Adipocyte (in vitro differentiated cells): ENCODE results near the gene GLTP.

Experiments used
- DNase-seq: peaks from one replicate; pipeline ENCODE4 v3.0.0-alpha.2; 2015; ENCODE audit warnings: low read depth
- H3K27me3 ChIP-seq: replicated peaks from 2 replicates; pipeline ENCODE4 v1.7.0; 2013; ENCODE audit warnings: mild to moderate bottlenecking, low read length, moderate library complexity; ENCODE audit not compliant: control insufficient read depth, insufficient read depth
- H3K36me3 ChIP-seq: 2 replicates; pipeline ENCODE4 v1.7.0; 2013; ENCODE audit warnings: low read length, mild to moderate bottlenecking, moderate library complexity; ENCODE audit not compliant: control insufficient read depth, insufficient read depth, severe bottlenecking
- H3K4me1 ChIP-seq: 2 replicates; pipeline ENCODE4 v1.7.0; 2013; ENCODE audit warnings: mild to moderate bottlenecking, low read length, moderate library complexity; ENCODE audit not compliant: control insufficient read depth, insufficient read depth
- H3K4me3 ChIP-seq: 2 replicates; pipeline ENCODE4 v1.7.0; 2013; ENCODE audit warnings: mild to moderate bottlenecking, low read length, moderate library complexity
- H3K9ac ChIP-seq: 2 replicates; pipeline ENCODE4 v1.7.0; 2013; ENCODE audit warnings: mild to moderate bottlenecking, low read length, moderate library complexity
- H3K9me3 ChIP-seq: 2 replicates; pipeline ENCODE4 v1.7.0; 2013; ENCODE audit warnings: mild to moderate bottlenecking, low read length, moderate library complexity; ENCODE audit not compliant: control insufficient read depth

GLTP gene

GRCh38 chr12:109839444-109839843 is 40.9 kb downstream of the GLTP start:
- H3K4me3 ChIP-seq = no peak overlapping the region
- H3K4me1 ChIP-seq = no peaks in the 10 kb centered on the region
- H3K36me3 ChIP-seq = no peaks in the 10 kb centered on the region
- DNase-seq = no peak
- no peaks in the 10 kb centered on the region for H3K27me3 ChIP-seq
- no peak overlapping the region for H3K9ac ChIP-seq
- no peaks in the 10 kb centered on the region for H3K9me3 ChIP-seq

DNA sequence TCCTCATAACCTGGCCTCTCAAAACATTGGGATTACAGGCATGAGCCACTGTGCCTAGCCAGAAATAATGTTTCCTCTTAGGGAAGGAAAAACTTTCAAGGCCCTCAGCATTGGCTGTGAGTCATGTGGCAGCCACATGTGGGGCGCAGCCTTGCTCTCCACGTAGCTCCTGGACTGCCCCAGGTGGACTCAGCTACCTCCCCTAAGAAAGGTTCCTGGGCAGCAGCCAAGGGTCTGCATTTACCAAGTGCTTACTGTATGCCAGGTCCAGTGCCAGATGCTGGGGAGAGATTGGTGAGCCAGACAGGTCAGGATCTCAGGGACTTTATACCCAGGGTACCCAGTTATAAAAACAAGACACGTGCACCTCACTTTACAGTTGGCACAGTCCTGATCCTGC is 43.4 kb downstream of the GLTP start:
- H3K4me3 ChIP-seq = no peak overlapping the region
- H3K36me3 ChIP-seq = no peaks in the 10 kb centered on the region
- no peaks in the 10 kb centered on the region for H3K27me3 ChIP-seq
- DNase-seq = no peak
- H3K9ac ChIP-seq = no peak overlapping the region
- no peaks in the 10 kb centered on the region for H3K9me3 ChIP-seq
- H3K4me1 ChIP-seq = no peaks in the 10 kb centered on the region

DNA sequence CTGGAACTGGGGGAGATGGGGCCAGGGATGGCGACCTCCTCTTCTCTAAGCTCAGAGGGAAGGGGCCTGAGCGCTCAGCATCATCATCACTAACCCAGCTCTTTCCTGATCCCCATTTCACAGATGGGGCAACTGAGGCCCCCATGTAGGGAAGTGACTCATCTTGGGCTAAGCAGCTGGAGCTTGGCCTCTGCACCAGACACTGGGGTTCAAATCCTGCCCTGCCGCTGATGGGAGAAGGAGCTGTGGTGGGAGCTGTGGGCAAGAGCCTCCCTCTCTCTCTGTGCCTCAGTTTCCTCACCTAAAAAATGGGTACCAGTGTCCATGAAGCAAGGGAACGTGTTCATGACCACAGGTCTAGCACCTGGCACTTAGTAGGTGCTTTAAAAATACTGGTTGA is 44.5 kb downstream of the GLTP start:
- Histone ChIP-seq H3K4me1 (no peaks in the 10 kb centered on the region), H3K9me3 (no peaks in the 10 kb centered on the region), H3K9ac (no peak overlapping the region), H3K27me3 (no peaks in the 10 kb centered on the region), H3K36me3 (no peaks in the 10 kb centered on the region), H3K4me3 (no peak overlapping the region)
- no peak for DNase-seq

GRCh38 chr12:109833307-109834189 is 46.8 kb downstream of the GLTP start, which contains the start of gene TRPV4:
Gene TRPV4 (minus strand): TSS chr12:109833398. CDS start chr12:109814796, 18,602 bp downstream.
- no peaks in the 10 kb centered on the region for H3K36me3 ChIP-seq
- no peaks in the 10 kb centered on the region for H3K9me3 ChIP-seq
- peak; percentile 74 for DNase-seq
- peak within 1 kb of the TSS; percentile 83 for H3K9ac ChIP-seq
- no peaks in the 10 kb centered on the region for H3K27me3 ChIP-seq
- peak within 1 kb of the TSS; percentile 82 for H3K4me3 ChIP-seq
- H3K4me1 ChIP-seq = no peaks in the 10 kb centered on the region

DNA sequence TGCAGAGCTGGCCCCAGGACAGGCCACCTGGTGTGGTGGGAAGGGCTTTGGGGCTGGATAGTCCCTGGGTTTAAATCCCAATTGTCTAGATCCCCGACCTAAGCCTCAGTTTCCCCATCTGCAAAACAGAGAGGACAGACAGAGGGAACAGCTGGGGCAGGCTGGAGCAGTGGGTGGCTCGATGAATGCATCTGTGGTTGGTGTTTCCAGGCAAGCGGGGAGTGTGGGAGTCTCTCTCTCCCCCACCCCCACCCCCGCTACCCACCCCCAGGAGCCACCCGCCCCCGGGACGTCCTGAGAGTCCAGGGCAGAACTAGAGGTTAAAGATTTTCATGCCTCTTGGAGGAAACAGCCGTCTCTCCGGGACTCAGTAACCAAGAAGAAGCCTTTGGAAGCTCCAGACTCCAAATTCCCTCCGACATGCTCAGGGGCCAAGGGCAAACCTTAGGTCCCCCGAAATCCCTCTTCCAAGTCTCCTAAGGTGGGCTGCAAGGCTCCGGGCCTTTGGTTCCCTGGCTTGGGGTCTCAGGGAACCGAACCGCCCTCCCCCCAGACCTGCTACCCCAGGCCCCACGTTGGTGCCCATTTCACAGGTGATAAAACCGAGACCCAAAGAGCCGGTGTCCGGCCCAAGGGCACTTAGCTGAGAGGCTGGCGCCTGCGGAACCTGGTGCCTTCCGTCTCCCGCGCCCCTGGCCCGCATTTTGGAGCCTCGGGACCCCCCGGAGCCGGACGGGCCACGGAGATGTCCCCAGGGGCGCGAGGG is 47.6 kb downstream of the GLTP start:
- no peaks in the 10 kb centered on the region for H3K9me3 ChIP-seq
- H3K36me3 ChIP-seq = no peaks in the 10 kb centered on the region
- peak overlapping the region; percentile 82 for H3K4me3 ChIP-seq
- H3K4me1 ChIP-seq = no peaks in the 10 kb centered on the region
- H3K9ac ChIP-seq = peak overlapping the region; percentile 83
- no peaks in the 10 kb centered on the region for H3K27me3 ChIP-seq
- no peak for DNase-seq

DNA sequence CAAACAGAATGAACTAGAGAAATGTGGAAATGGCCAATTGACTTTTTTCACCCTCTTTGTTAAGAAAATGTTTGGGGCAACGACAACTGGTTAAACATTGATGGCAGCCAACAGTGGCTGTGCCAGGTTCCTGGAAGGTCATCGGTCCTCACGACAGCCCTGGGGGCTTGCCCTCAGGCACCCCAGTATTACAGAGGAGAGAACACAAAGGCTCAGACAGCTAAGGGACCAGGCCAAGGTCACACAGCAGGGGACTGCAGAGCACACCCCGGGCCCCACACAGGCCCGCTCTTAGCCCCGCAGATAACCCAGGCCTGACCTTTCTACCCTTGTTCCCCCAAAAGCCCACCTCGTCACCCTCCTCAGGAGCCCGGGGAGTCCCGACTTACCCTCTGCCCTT is 48.4 kb downstream of the GLTP start:
- no peaks in the 10 kb centered on the region for H3K36me3 ChIP-seq
- no peak overlapping the region for H3K9ac ChIP-seq
- no peaks in the 10 kb centered on the region for H3K4me1 ChIP-seq
- peak overlapping the region; percentile 54 for H3K4me3 ChIP-seq
- no peak for DNase-seq
- H3K9me3 ChIP-seq = no peaks in the 10 kb centered on the region
- H3K27me3 ChIP-seq = no peaks in the 10 kb centered on the region

DNA sequence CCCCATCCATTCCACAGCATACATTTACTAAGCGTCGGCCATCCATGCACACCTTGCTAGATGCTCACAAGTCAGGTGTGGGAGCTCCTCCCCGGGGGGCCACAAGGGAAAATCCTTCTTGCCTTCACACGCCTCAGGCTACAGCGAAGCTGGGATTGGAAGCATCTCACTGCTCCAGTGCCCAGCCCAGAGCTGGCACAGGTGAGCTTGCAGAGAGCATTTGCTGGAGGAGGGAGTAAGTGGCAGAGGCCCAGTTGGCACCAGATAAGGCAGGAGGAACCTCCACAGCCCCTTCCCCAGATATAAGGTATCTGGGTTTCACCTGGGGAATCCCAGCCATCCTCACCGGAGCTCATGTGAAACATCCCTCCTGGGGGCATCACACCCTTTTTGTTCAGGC is 49.0 kb downstream of the GLTP start:
- H3K27me3 ChIP-seq = no peaks in the 10 kb centered on the region
- H3K9ac ChIP-seq = no peak overlapping the region
- no peaks in the 10 kb centered on the region for H3K9me3 ChIP-seq
- DNase-seq = no peak
- no peak overlapping the region for H3K4me3 ChIP-seq
- H3K4me1 ChIP-seq = no peaks in the 10 kb centered on the region
- no peaks in the 10 kb centered on the region for H3K36me3 ChIP-seq

- H3K9me3 ChIP-seq = no peaks in the 10 kb centered on the region
- no peak overlapping the region for H3K4me3 ChIP-seq
- H3K4me1 ChIP-seq = no peaks in the 10 kb centered on the region
- no peaks in the 10 kb centered on the region for H3K36me3 ChIP-seq
- H3K9ac ChIP-seq = no peak overlapping the region
- DNase-seq = no peak
- H3K27me3 ChIP-seq = no peaks in the 10 kb centered on the region
These were observed 49.6 kb downstream of the GLTP start for GRCh38 chr12:109830718-109831117.

- no peaks in the 10 kb centered on the region for H3K27me3 ChIP-seq
- H3K4me1 ChIP-seq = no peaks in the 10 kb centered on the region
- no peak for DNase-seq
- no peaks in the 10 kb centered on the region for H3K36me3 ChIP-seq
- H3K9ac ChIP-seq = no peak overlapping the region
- no peak overlapping the region for H3K4me3 ChIP-seq
- H3K9me3 ChIP-seq = no peaks in the 10 kb centered on the region
These were observed 50.1 kb downstream of the GLTP start for GRCh38 chr12:109830267-109830666.

- Histone ChIP-seq H3K9me3 (no peaks in the 10 kb centered on the region), H3K4me1 (no peaks in the 10 kb centered on the region), H3K27me3 (no peaks in the 10 kb centered on the region), H3K4me3 (no peak overlapping the region), H3K9ac (no peak overlapping the region), H3K36me3 (no peaks in the 10 kb centered on the region)
- no peak for DNase-seq
These were observed 50.7 kb downstream of the GLTP start for GRCh38 chr12:109829667-109830066.

- DNase-seq = no peak
These were observed 51.4 kb downstream of the GLTP start for GRCh38 chr12:109828754-109829511.

More at GRCh38 chr12:109828754-109829511, 51.4 kb downstream of the GLTP start:
- Histone ChIP-seq H3K27me3 (no peaks in the 10 kb centered on the region), H3K4me3 (no peak overlapping the region), H3K36me3 (no peaks in the 10 kb centered on the region), H3K9ac (no peak overlapping the region), H3K9me3 (no peaks in the 10 kb centered on the region), H3K4me1 (no peaks in the 10 kb centered on the region)
